H1 (cell line): ENCODE measurements around the gene NOP16. TPM values are rescaled to one million over a fixed set of nuclear protein-coding genes. Genes with fewer than 3 reads are reported as not detected.

Experiments
- CTCF ChIA-PET: fragments of 300-600 bp; sonication (Branson Sonifier 250); formaldehyde crosslinking; loops from one replicate; lab custom pipeline; 2021; ENCODE audit not compliant: partially characterized antibody; lab: Charles Lee
- POLR2A ChIA-PET: fragments of 300-600 bp; sonication (Branson Sonifier 250); formaldehyde crosslinking; loops from one replicate; lab custom pipeline; 2021; ENCODE audit warnings: inconsistent platforms; ENCODE audit not compliant: partially characterized antibody; lab: Charles Lee
- DNase-seq, 2 experiments: peaks; one replicate each; pipeline versions ENCODE4 v3.0.0 to v3.0.0-alpha.2; 2010 to 2022; ENCODE audit warnings: low spot score in 2 of 2, low read depth in 1 of 2, mixed read lengths in 1 of 2
- FAIRE-seq: peaks from 2 replicates; lab custom pipeline; 2011; peaks lifted over from hg19 to GRCh38; lab: Jason Lieb, UNC
- H2AFZ ChIP-seq: 2 replicates; pipeline ENCODE4 v1.8.1; 2012; ENCODE audit warnings: low read length, inconsistent platforms
- H2AK5ac ChIP-seq: 2 replicates; pipeline ENCODE4 v1.6.1; 2013; ENCODE audit warnings: low read depth, low read length
- H2BK120ac ChIP-seq: replicated peaks from 2 replicates; pipeline ENCODE3; 2013; ENCODE audit warnings: low read depth, low read length, inconsistent platforms
- H2BK12ac ChIP-seq: 2 replicates; pipeline ENCODE4 v1.6.1; 2013; ENCODE audit warnings: low read depth, low read length
- H2BK15ac ChIP-seq: 2 replicates; pipeline ENCODE4 v1.6.1; 2013; ENCODE audit warnings: low read length
- H2BK20ac ChIP-seq: 2 replicates; pipeline ENCODE4 v1.6.1; 2013; ENCODE audit warnings: low read length
- H2BK5ac ChIP-seq: 2 replicates; pipeline ENCODE4 v1.6.1; 2013; ENCODE audit warnings: low read depth, low read length
- H3K14ac ChIP-seq: 2 replicates; pipeline ENCODE4 v1.6.1; 2013; ENCODE audit warnings: inconsistent platforms; ENCODE audit not compliant: insufficient read length
- H3K18ac ChIP-seq: 2 replicates; pipeline ENCODE4 v1.6.1; 2013; ENCODE audit warnings: low read length; ENCODE audit errors: extremely low read depth
- H3K23ac ChIP-seq: 2 replicates; pipeline ENCODE4 v1.6.1; 2013; ENCODE audit warnings: inconsistent platforms; ENCODE audit not compliant: insufficient read length
- H3K23me2 ChIP-seq: 2 replicates; pipeline ENCODE4 v1.6.1; 2013; ENCODE audit warnings: low read depth, low read length
- H3K27ac ChIP-seq: 2 replicates; pipeline ENCODE4 v1.6.1; 2011; ENCODE audit warnings: low read depth, low read length, inconsistent platforms
- H3K27me3 ChIP-seq, 4 experiments: replicated peaks in 1 of 4; 1 replicate in 1 of 4; 2 replicates in 3 of 4; pipeline versions ENCODE4 v1.6.1 to v1.8.1; 2011 to 2013; ENCODE audit warnings: low read length in 3 of 4, mild to moderate bottlenecking in 3 of 4, inconsistent platforms in 2 of 4, mixed read lengths in 2 of 4, moderate library complexity in 1 of 4; ENCODE audit not compliant: control insufficient read depth in 3 of 4, insufficient read depth in 3 of 4; ENCODE audit errors: extremely low read depth in 1 of 4
- H3K36me3 ChIP-seq, 4 experiments: 2 replicates each; pipeline versions ENCODE4 v1.6.1 to v1.8.1; 2011 to 2013; ENCODE audit warnings: mild to moderate bottlenecking in 4 of 4, low read length in 3 of 4, moderate library complexity in 2 of 4, control low read depth in 1 of 4, inconsistent platforms in 1 of 4; ENCODE audit not compliant: insufficient read depth in 4 of 4, control insufficient read depth in 2 of 4
- H3K4ac ChIP-seq: replicated peaks from 2 replicates; pipeline ENCODE3; 2013; ENCODE audit warnings: low read length, low read depth, mixed read lengths, inconsistent platforms; ENCODE audit not compliant: insufficient read length
- H3K4me1 ChIP-seq, 4 experiments: replicated peaks in 1 of 4; 1 replicate in 1 of 4; 2 replicates in 3 of 4; pipeline versions ENCODE4 v1.6.1 to v1.8.1; 2011 to 2013; ENCODE audit warnings: low read length in 3 of 4, inconsistent platforms in 2 of 4, mixed read lengths in 1 of 4; ENCODE audit not compliant: insufficient read depth in 4 of 4, control insufficient read depth in 3 of 4
- H3K4me2 ChIP-seq, 2 experiments: 2 replicates each; pipeline versions ENCODE4 v1.6.1 to v1.8.1; 2011 to 2013; ENCODE audit warnings: low read depth in 2 of 2, low read length in 2 of 2, control low read depth in 1 of 2, inconsistent platforms in 1 of 2, mild to moderate bottlenecking in 1 of 2; ENCODE audit not compliant: insufficient read depth in 1 of 2
- H3K4me3 ChIP-seq, 4 experiments: fragments of 200-600, 300-600 bp in 1 of 4; sonication (generic), shearing (Covaris generic), sonication (Bioruptor Twin) in 1 of 4; 2 replicates each; pipeline versions ENCODE4 v1.5.1 to v1.8.1; 2011 to 2016; ENCODE audit warnings: low read length in 4 of 4, low read depth in 3 of 4, control low read depth in 2 of 4, inconsistent platforms in 2 of 4, mild to moderate bottlenecking in 2 of 4, mixed read lengths in 1 of 4, moderate library complexity in 1 of 4; ENCODE audit not compliant: insufficient read depth in 2 of 4; ENCODE audit errors: extremely low read depth in 1 of 4
- H3K56ac ChIP-seq: replicated peaks from 2 replicates; pipeline ENCODE3; 2013; ENCODE audit warnings: low read depth, mild to moderate bottlenecking, mixed read lengths, low read length, inconsistent platforms; ENCODE audit not compliant: insufficient read length
- H3K79me1 ChIP-seq: 2 replicates; pipeline ENCODE4 v1.6.1; 2013; ENCODE audit warnings: low read depth, low read length, control low read depth
- H3K79me2 ChIP-seq, 2 experiments: 2 replicates each; pipeline versions ENCODE4 v1.6.1 to v1.8.1; 2012 to 2013; ENCODE audit warnings: low read length in 2 of 2, mild to moderate bottlenecking in 2 of 2, inconsistent platforms in 1 of 2; ENCODE audit not compliant: insufficient read depth in 2 of 2, control insufficient read depth in 1 of 2
- H3K9ac ChIP-seq, 4 experiments: replicated peaks in 1 of 4; 1 replicate in 1 of 4; 2 replicates in 3 of 4; pipeline versions ENCODE4 v1.6.1 to v1.8.1; 2011 to 2013; ENCODE audit warnings: low read depth in 3 of 4, low read length in 3 of 4, control low read depth in 2 of 4, mild to moderate bottlenecking in 2 of 4, moderate library complexity in 2 of 4, inconsistent platforms in 1 of 4; ENCODE audit errors: extremely low read depth in 1 of 4
- H3K9me3 ChIP-seq, 2 experiments: 2 replicates each; pipeline versions ENCODE4 v1.6.1 to v1.8.1; 2012 to 2013; ENCODE audit warnings: mild to moderate bottlenecking in 2 of 2, moderate library complexity in 2 of 2, control low read depth in 1 of 2, inconsistent platforms in 1 of 2, low read depth in 1 of 2, low read length in 1 of 2, mixed read lengths in 1 of 2; ENCODE audit not compliant: insufficient read depth in 2 of 2
- H4K20me1 ChIP-seq, 2 experiments: replicated peaks in 1 of 2; 2 replicates each; pipeline versions ENCODE3 to v1.8.1; 2011 to 2013; ENCODE audit warnings: inconsistent platforms in 2 of 2, low read length in 2 of 2, mild to moderate bottlenecking in 1 of 2; ENCODE audit not compliant: insufficient read depth in 2 of 2, control insufficient read depth in 1 of 2
- H4K5ac ChIP-seq: 2 replicates; pipeline ENCODE4 v1.6.1; 2013; ENCODE audit warnings: low read length, low read depth, mixed read lengths, inconsistent platforms; ENCODE audit not compliant: insufficient read length
- H4K8ac ChIP-seq: 2 replicates; pipeline ENCODE4 v1.8.0; 2013; ENCODE audit warnings: mild to moderate bottlenecking, moderate library complexity, low read length, inconsistent platforms; ENCODE audit not compliant: insufficient read depth; ENCODE audit errors: extremely low read depth
- H4K91ac ChIP-seq: replicated peaks from 2 replicates; pipeline ENCODE3; 2013; ENCODE audit warnings: low read length, mixed read lengths, inconsistent platforms; ENCODE audit not compliant: insufficient read length
- ATF3 ChIP-seq: IDR thresholded peaks from 2 replicates; pipeline ENCODE4 v1.6.1; 2011; ENCODE audit warnings: low read depth, mild to moderate bottlenecking, low read length; ENCODE audit not compliant: insufficient read depth
- BACH1 ChIP-seq: IDR thresholded peaks from 2 replicates; pipeline ENCODE4 v1.6.1; 2012; ENCODE audit warnings: low read length, improper control_type of control experiment
- CTCF ChIP-seq, 3 experiments: IDR thresholded peaks; 1 replicate in 2 of 3; 2 replicates in 1 of 3; pipeline versions ENCODE4 v1.5.1 to v1.6.1; 2011; ENCODE audit warnings: low read length in 3 of 3, mild to moderate bottlenecking in 3 of 3, inconsistent platforms in 2 of 3, low read depth in 1 of 3, moderate library complexity in 1 of 3; ENCODE audit not compliant: insufficient read depth in 1 of 3; ENCODE audit errors: control extremely low read depth in 1 of 3
- KDM1A ChIP-seq: fragments of 200-600, 300-600 bp; sonication (generic); IDR thresholded peaks from 2 replicates; pipeline ENCODE4 v1.7.1; 2016; ENCODE audit warnings: mild to moderate bottlenecking, low read length, borderline replicate concordance
- POLR2A ChIP-seq, 2 experiments: IDR thresholded peaks; 1 replicate in 1 of 2; 2 replicates in 1 of 2; pipeline ENCODE4 v1.6.1; 2011; ENCODE audit warnings: low read depth in 2 of 2, low read length in 2 of 2, mild to moderate bottlenecking in 2 of 2; ENCODE audit errors: control extremely low read depth in 1 of 2
- SIX5 ChIP-seq: IDR thresholded peaks from 2 replicates; pipeline ENCODE4 v1.6.1; 2011; ENCODE audit warnings: mild to moderate bottlenecking, low read depth, low read length
- SP2 ChIP-seq: IDR thresholded peaks from 2 replicates; pipeline ENCODE4 v1.6.1; 2012; ENCODE audit warnings: mild to moderate bottlenecking, low read length, inconsistent platforms
- SP4 ChIP-seq: IDR thresholded peaks from 2 replicates; pipeline ENCODE4 v1.6.1; 2012; ENCODE audit warnings: low read length, inconsistent platforms
- WGBS, 2 experiments: shearing (Covaris generic) in 1 of 2; methylation state at CpG; one replicate each; pipeline versions ENCODE4 v1.1.6 to v1.1.7; 2013 to 2015; ENCODE audit warnings: low lambda C conversion rate in 2 of 2, mixed read lengths in 2 of 2, inconsistent platforms in 1 of 2, low coverage in 1 of 2, missing lambda C conversion rate in 1 of 2; ENCODE audit not compliant: insufficient replicate concordance in 2 of 2, insufficient coverage in 1 of 2, insufficient read length in 1 of 2; ENCODE audit errors: extremely low coverage in 1 of 2, missing lambda C conversion rate in 1 of 2; 5-methylcytosine and 5-hydroxymethylcytosine counted together
- polyA plus RNA-seq, 7 experiments: library from polyadenylated mRNA; depleted of rRNA in 3 of 7; stranded (reverse) in 5 of 7; unstranded in 2 of 7; fragments of >200 nt in 5 of 7; fragments of 200-250 nt in 2 of 7; gene quantifications; 1 replicate in 5 of 7; 2 replicates in 1 of 7; 4 replicates in 1 of 7; pipeline versions ENCODE4 v1.2.1 to v1.2.3, GENCODE V29; 2011 to 2013; ENCODE audit warnings: missing spikeins in 2 of 7, mixed read lengths in 2 of 7
- total RNA-seq: library from RNA; stranded (reverse); fragmentation: NEBNext Ultra II Directional; extraction: Animal tissue kit (Norgen Biotek cat#: 25700); gene quantifications from 2 replicates; pipeline ENCODE4 v1.2.1, GENCODE V29; 2021

NOP16 gene
- total and polyA plus RNA-seq, 2 of the 8 experiments (the other 6 are each of a cell fraction or from before 2014, with no cell fraction given), result 46.9 to 65.2 TPM

- Histone ChIP-seq H2AK5ac (no peak overlapping the region), H3K4me1 (no peaks in the 10 kb centered on the region), H4K8ac (no peak overlapping the region), H2AFZ (no peak overlapping the region), H3K56ac (no peak overlapping the region), H3K23me2 (no peaks in the 10 kb centered on the region), H4K20me1 (peaks cover 0 to 1% of the 10 kb centered on the region in 2 experiments), H4K5ac (no peak overlapping the region), H2BK120ac (no peak overlapping the region), H3K9me3 (no peaks in the 10 kb centered on the region), H2BK15ac (no peak overlapping the region), H3K23ac (no peak overlapping the region), H3K27me3 (no peaks in the 10 kb centered on the region)
- TF ChIP-seq CTCF (IDR thresholded peaks at IDR 0.05; ENCODE audit: control extremely low read depth in 1 of 3, insufficient read depth in 1 of 3, low read depth in 1 of 3, low read length in 3 of 3) (peak in 1 of 3 experiments; percentile 4; a peak in 1 of 4 replicates), SP4 (no peak), ATF3 (no peak), SIX5 (no peak), SP2 (no peak), POLR2A (IDR thresholded peaks at IDR 0.05; ENCODE audit: control extremely low read depth in 1 of 2, low read depth in 2 of 2, low read length in 2 of 2) (no peak), BACH1 (no peak), KDM1A (no peak)
- TF ChIP-seq, all 59 proteins: peak for 1
- no peak overlapping the region for H3K14ac ChIP-seq
- WGBS, 2 experiments, result 85% methylated on average over 14 of the region's 18 CpGs; no CpG with 5 or more reads in 1 of the 2 experiments
- CTCF ChIA-PET, result interaction anchor here (1.1 to 7.9 kb wide), 2 partner anchors 8 to 111 kb away, joined by 5 to 83 read pairs; no protein-coding TSS in a partner anchor
- H3K36me3 ChIP-seq, result no peaks in the 10 kb centered on the region; a peak in 1 of 8 replicates
- DNase-seq, result no peak
- H3K27ac ChIP-seq, result no peak overlapping the region
- no peak overlapping the region for H3K4me3 ChIP-seq
- POLR2A ChIA-PET, result interaction anchor here (0.7 kb wide), 1 partner anchor 138 kb away, joined by 3 read pairs; no protein-coding TSS in a partner anchor
- no peak overlapping the region for H4K91ac ChIP-seq
- no peak overlapping the region for H2BK20ac ChIP-seq
- no peaks in the 10 kb centered on the region for H3K79me2 ChIP-seq
- H3K18ac ChIP-seq, result no peak overlapping the region
- no peak overlapping the region for H2BK12ac ChIP-seq
- FAIRE-seq, result no peak
- H3K4me2 ChIP-seq, result no peak overlapping the region
- no peak overlapping the region for H3K4ac ChIP-seq
- H2BK5ac ChIP-seq, result no peak overlapping the region
- H3K79me1 ChIP-seq, result no peaks in the 10 kb centered on the region
- H3K9ac ChIP-seq, result no peak overlapping the region
Measured at GRCh38 chr5:176397736-176398420, 9.5 kb upstream of the NOP16 start.
